H1 (cell line): ENCODE data around the gene IYD. TPM values are rescaled to one million over a fixed set of nuclear protein-coding genes. Genes with fewer than 3 reads are reported as not detected.

Experiments used
- CTCF ChIA-PET: fragments of 300-600 bp; sonication (Branson Sonifier 250); formaldehyde crosslinking; loops from one replicate; lab custom pipeline; 2021; ENCODE audit not compliant: partially characterized antibody; lab: Charles Lee
- POLR2A ChIA-PET: fragments of 300-600 bp; sonication (Branson Sonifier 250); formaldehyde crosslinking; loops from one replicate; lab custom pipeline; 2021; ENCODE audit warnings: inconsistent platforms; ENCODE audit not compliant: partially characterized antibody; lab: Charles Lee
- DNase-seq, 2 experiments: peaks; one replicate each; pipeline versions ENCODE4 v3.0.0 to v3.0.0-alpha.2; 2010 to 2022; ENCODE audit warnings: low spot score in 2 of 2, low read depth in 1 of 2, mixed read lengths in 1 of 2
- FAIRE-seq: peaks from 2 replicates; lab custom pipeline; 2011; peaks lifted over from hg19 to GRCh38; lab: Jason Lieb, UNC
- H2AFZ ChIP-seq: 2 replicates; pipeline ENCODE4 v1.8.1; 2012; ENCODE audit warnings: low read length, inconsistent platforms
- H2AK5ac ChIP-seq: 2 replicates; pipeline ENCODE4 v1.6.1; 2013; ENCODE audit warnings: low read depth, low read length
- H2BK120ac ChIP-seq: replicated peaks from 2 replicates; pipeline ENCODE3; 2013; ENCODE audit warnings: low read depth, low read length, inconsistent platforms
- H2BK12ac ChIP-seq: 2 replicates; pipeline ENCODE4 v1.6.1; 2013; ENCODE audit warnings: low read depth, low read length
- H2BK15ac ChIP-seq: 2 replicates; pipeline ENCODE4 v1.6.1; 2013; ENCODE audit warnings: low read length
- H2BK20ac ChIP-seq: 2 replicates; pipeline ENCODE4 v1.6.1; 2013; ENCODE audit warnings: low read length
- H2BK5ac ChIP-seq: 2 replicates; pipeline ENCODE4 v1.6.1; 2013; ENCODE audit warnings: low read depth, low read length
- H3K14ac ChIP-seq: 2 replicates; pipeline ENCODE4 v1.6.1; 2013; ENCODE audit warnings: inconsistent platforms; ENCODE audit not compliant: insufficient read length
- H3K18ac ChIP-seq: 2 replicates; pipeline ENCODE4 v1.6.1; 2013; ENCODE audit warnings: low read length; ENCODE audit errors: extremely low read depth
- H3K23ac ChIP-seq: 2 replicates; pipeline ENCODE4 v1.6.1; 2013; ENCODE audit warnings: inconsistent platforms; ENCODE audit not compliant: insufficient read length
- H3K23me2 ChIP-seq: 2 replicates; pipeline ENCODE4 v1.6.1; 2013; ENCODE audit warnings: low read depth, low read length
- H3K27ac ChIP-seq: 2 replicates; pipeline ENCODE4 v1.6.1; 2011; ENCODE audit warnings: low read depth, low read length, inconsistent platforms
- H3K27me3 ChIP-seq, 4 experiments: replicated peaks in 1 of 4; 1 replicate in 1 of 4; 2 replicates in 3 of 4; pipeline versions ENCODE4 v1.6.1 to v1.8.1; 2011 to 2013; ENCODE audit warnings: low read length in 3 of 4, mild to moderate bottlenecking in 3 of 4, inconsistent platforms in 2 of 4, mixed read lengths in 2 of 4, moderate library complexity in 1 of 4; ENCODE audit not compliant: control insufficient read depth in 3 of 4, insufficient read depth in 3 of 4; ENCODE audit errors: extremely low read depth in 1 of 4
- H3K36me3 ChIP-seq, 4 experiments: 2 replicates each; pipeline versions ENCODE4 v1.6.1 to v1.8.1; 2011 to 2013; ENCODE audit warnings: mild to moderate bottlenecking in 4 of 4, low read length in 3 of 4, moderate library complexity in 2 of 4, control low read depth in 1 of 4, inconsistent platforms in 1 of 4; ENCODE audit not compliant: insufficient read depth in 4 of 4, control insufficient read depth in 2 of 4
- H3K4ac ChIP-seq: replicated peaks from 2 replicates; pipeline ENCODE3; 2013; ENCODE audit warnings: low read length, low read depth, mixed read lengths, inconsistent platforms; ENCODE audit not compliant: insufficient read length
- H3K4me1 ChIP-seq, 4 experiments: replicated peaks in 1 of 4; 1 replicate in 1 of 4; 2 replicates in 3 of 4; pipeline versions ENCODE4 v1.6.1 to v1.8.1; 2011 to 2013; ENCODE audit warnings: low read length in 3 of 4, inconsistent platforms in 2 of 4, mixed read lengths in 1 of 4; ENCODE audit not compliant: insufficient read depth in 4 of 4, control insufficient read depth in 3 of 4
- H3K4me2 ChIP-seq, 2 experiments: 2 replicates each; pipeline versions ENCODE4 v1.6.1 to v1.8.1; 2011 to 2013; ENCODE audit warnings: low read depth in 2 of 2, low read length in 2 of 2, control low read depth in 1 of 2, inconsistent platforms in 1 of 2, mild to moderate bottlenecking in 1 of 2; ENCODE audit not compliant: insufficient read depth in 1 of 2
- H3K4me3 ChIP-seq, 4 experiments: fragments of 200-600, 300-600 bp in 1 of 4; sonication (generic), shearing (Covaris generic), sonication (Bioruptor Twin) in 1 of 4; 2 replicates each; pipeline versions ENCODE4 v1.5.1 to v1.8.1; 2011 to 2016; ENCODE audit warnings: low read length in 4 of 4, low read depth in 3 of 4, control low read depth in 2 of 4, inconsistent platforms in 2 of 4, mild to moderate bottlenecking in 2 of 4, mixed read lengths in 1 of 4, moderate library complexity in 1 of 4; ENCODE audit not compliant: insufficient read depth in 2 of 4; ENCODE audit errors: extremely low read depth in 1 of 4
- H3K56ac ChIP-seq: replicated peaks from 2 replicates; pipeline ENCODE3; 2013; ENCODE audit warnings: low read depth, mild to moderate bottlenecking, mixed read lengths, low read length, inconsistent platforms; ENCODE audit not compliant: insufficient read length
- H3K79me1 ChIP-seq: 2 replicates; pipeline ENCODE4 v1.6.1; 2013; ENCODE audit warnings: low read depth, low read length, control low read depth
- H3K79me2 ChIP-seq, 2 experiments: 2 replicates each; pipeline versions ENCODE4 v1.6.1 to v1.8.1; 2012 to 2013; ENCODE audit warnings: low read length in 2 of 2, mild to moderate bottlenecking in 2 of 2, inconsistent platforms in 1 of 2; ENCODE audit not compliant: insufficient read depth in 2 of 2, control insufficient read depth in 1 of 2
- H3K9ac ChIP-seq, 4 experiments: replicated peaks in 1 of 4; 1 replicate in 1 of 4; 2 replicates in 3 of 4; pipeline versions ENCODE4 v1.6.1 to v1.8.1; 2011 to 2013; ENCODE audit warnings: low read depth in 3 of 4, low read length in 3 of 4, control low read depth in 2 of 4, mild to moderate bottlenecking in 2 of 4, moderate library complexity in 2 of 4, inconsistent platforms in 1 of 4; ENCODE audit errors: extremely low read depth in 1 of 4
- H3K9me3 ChIP-seq, 2 experiments: 2 replicates each; pipeline versions ENCODE4 v1.6.1 to v1.8.1; 2012 to 2013; ENCODE audit warnings: mild to moderate bottlenecking in 2 of 2, moderate library complexity in 2 of 2, control low read depth in 1 of 2, inconsistent platforms in 1 of 2, low read depth in 1 of 2, low read length in 1 of 2, mixed read lengths in 1 of 2; ENCODE audit not compliant: insufficient read depth in 2 of 2
- H4K20me1 ChIP-seq, 2 experiments: replicated peaks in 1 of 2; 2 replicates each; pipeline versions ENCODE3 to v1.8.1; 2011 to 2013; ENCODE audit warnings: inconsistent platforms in 2 of 2, low read length in 2 of 2, mild to moderate bottlenecking in 1 of 2; ENCODE audit not compliant: insufficient read depth in 2 of 2, control insufficient read depth in 1 of 2
- H4K5ac ChIP-seq: 2 replicates; pipeline ENCODE4 v1.6.1; 2013; ENCODE audit warnings: low read length, low read depth, mixed read lengths, inconsistent platforms; ENCODE audit not compliant: insufficient read length
- H4K8ac ChIP-seq: 2 replicates; pipeline ENCODE4 v1.8.0; 2013; ENCODE audit warnings: mild to moderate bottlenecking, moderate library complexity, low read length, inconsistent platforms; ENCODE audit not compliant: insufficient read depth; ENCODE audit errors: extremely low read depth
- H4K91ac ChIP-seq: replicated peaks from 2 replicates; pipeline ENCODE3; 2013; ENCODE audit warnings: low read length, mixed read lengths, inconsistent platforms; ENCODE audit not compliant: insufficient read length
- YY1 ChIP-seq: IDR thresholded peaks from 2 replicates; pipeline ENCODE4 v1.6.1; 2011; ENCODE audit warnings: low read depth, mild to moderate bottlenecking, low read length
- WGBS, 2 experiments: shearing (Covaris generic) in 1 of 2; methylation state at CpG; one replicate each; pipeline versions ENCODE4 v1.1.6 to v1.1.7; 2013 to 2015; ENCODE audit warnings: low lambda C conversion rate in 2 of 2, mixed read lengths in 2 of 2, inconsistent platforms in 1 of 2, low coverage in 1 of 2, missing lambda C conversion rate in 1 of 2; ENCODE audit not compliant: insufficient replicate concordance in 2 of 2, insufficient coverage in 1 of 2, insufficient read length in 1 of 2; ENCODE audit errors: extremely low coverage in 1 of 2, missing lambda C conversion rate in 1 of 2; 5-methylcytosine and 5-hydroxymethylcytosine counted together
- polyA plus RNA-seq, 7 experiments: library from polyadenylated mRNA; depleted of rRNA in 3 of 7; stranded (reverse) in 5 of 7; unstranded in 2 of 7; fragments of >200 nt in 5 of 7; fragments of 200-250 nt in 2 of 7; gene quantifications; 1 replicate in 5 of 7; 2 replicates in 1 of 7; 4 replicates in 1 of 7; pipeline versions ENCODE4 v1.2.1 to v1.2.3, GENCODE V29; 2011 to 2013; ENCODE audit warnings: missing spikeins in 2 of 7, mixed read lengths in 2 of 7
- total RNA-seq: library from RNA; stranded (reverse); fragmentation: NEBNext Ultra II Directional; extraction: Animal tissue kit (Norgen Biotek cat#: 25700); gene quantifications from 2 replicates; pipeline ENCODE4 v1.2.1, GENCODE V29; 2021

IYD gene
- total and polyA plus RNA-seq, 2 of the 8 experiments (the other 6 are each of a cell fraction or from before 2014, with no cell fraction given) = not detected

GRCh38 chr6:150430815-150431214 is 62.0 kb downstream of the IYD start:
- Histone ChIP-seq H4K20me1 (no peaks in the 10 kb centered on the region), H2BK5ac (no peak overlapping the region), H4K91ac (no peak overlapping the region), H3K4ac (no peak overlapping the region), H3K27me3 (no peaks in the 10 kb centered on the region), H3K18ac (no peak overlapping the region), H3K4me2 (no peak overlapping the region), H2BK15ac (no peak overlapping the region), H2AK5ac (no peak overlapping the region), H3K23me2 (no peaks in the 10 kb centered on the region; the same call in 1 of the 2 replicates), H2AFZ (no peak overlapping the region), H4K5ac (no peak overlapping the region), H2BK120ac (no peak overlapping the region), H3K79me2 (no peaks in the 10 kb centered on the region), H3K36me3 (no peaks in the 10 kb centered on the region), H3K4me3 (no peak overlapping the region), H3K9ac (no peak overlapping the region), H3K14ac (no peak overlapping the region), H4K8ac (no peak overlapping the region), H3K23ac (no peak overlapping the region), H3K9me3 (no peaks in the 10 kb centered on the region), H3K79me1 (no peaks in the 10 kb centered on the region), H2BK20ac (no peak overlapping the region), H3K4me1 (no peaks in the 10 kb centered on the region), H2BK12ac (no peak overlapping the region), H3K56ac (no peak overlapping the region), H3K27ac (no peak overlapping the region)
- ChIA-PET CTCF (interaction anchor here (0.6 to 3.9 kb wide), 8 partner anchors 9 to 184 kb away, joined by 3 to 17 read pairs (median 3); no protein-coding TSS in a partner anchor), POLR2A (no interaction called here)
- no peak for DNase-seq
- FAIRE-seq = no peak
- no peak for TF ChIP-seq YY1
- 92% methylated on average over 8 of the region's 8 CpGs; no CpG with 5 or more reads in 1 of the 2 experiments for WGBS, 2 experiments
